ENCODE data around the gene OR51B2.
A peak's percentile ranks its signal among the peaks of the same experiment; 100 is the strongest.

The OR51B2 gene

DNA sequence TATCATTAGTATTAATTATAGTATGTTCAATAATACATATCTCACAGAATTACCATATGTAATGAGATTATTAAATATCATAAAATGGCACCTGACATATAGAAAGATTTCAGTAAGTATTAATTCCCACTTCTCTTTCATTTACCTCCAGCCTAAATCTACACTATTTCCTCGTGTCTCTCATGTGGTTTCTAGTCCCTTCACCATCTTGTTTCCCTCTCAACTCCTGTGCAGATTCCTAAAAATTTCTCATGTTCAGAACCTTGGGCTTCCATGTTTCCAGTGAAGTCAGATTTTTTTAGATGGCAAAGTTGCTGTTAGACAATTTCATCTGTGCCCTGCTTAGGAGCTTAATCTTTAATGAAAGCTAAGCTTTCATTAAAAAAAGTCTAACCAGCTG, 40.2 kb downstream of the OR51B2 start:
- H3K27ac ChIP-seq: no peak overlapping the region
- in situ Hi-C loops (cut with HindIII; ENCODE audit: low pct_ligation_motif_present, low sequenced_read_pairs): no loop called here

DNA sequence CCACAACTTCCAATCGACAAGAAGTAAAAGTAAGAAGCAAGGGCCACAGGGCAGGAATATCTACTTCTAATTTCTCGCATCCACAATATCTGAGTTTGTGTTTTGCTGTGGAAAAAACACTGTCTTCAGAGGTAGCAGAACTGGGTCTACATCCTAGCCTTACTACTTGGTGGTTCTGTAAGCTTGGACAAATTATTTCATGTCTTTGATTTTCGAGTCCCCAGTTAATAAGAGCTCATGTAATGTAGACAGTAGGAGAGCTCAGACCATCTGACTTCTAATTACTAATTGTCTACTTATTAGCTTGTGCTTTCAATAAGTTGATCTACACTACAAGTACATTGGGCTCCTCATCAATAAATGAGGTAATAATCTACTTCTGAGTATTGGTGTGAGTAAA, 41.0 kb downstream of the OR51B2 start:
- H3K27me3 ChIP-seq (replicated peaks): no peaks in the 10 kb centered on the region
- in situ Hi-C loops (cut with HindIII; ENCODE audit: low pct_ligation_motif_present, low sequenced_read_pairs): no loop called here
- H3K27ac ChIP-seq: no peak overlapping the region
- TF ChIP-seq, protein P1, sequence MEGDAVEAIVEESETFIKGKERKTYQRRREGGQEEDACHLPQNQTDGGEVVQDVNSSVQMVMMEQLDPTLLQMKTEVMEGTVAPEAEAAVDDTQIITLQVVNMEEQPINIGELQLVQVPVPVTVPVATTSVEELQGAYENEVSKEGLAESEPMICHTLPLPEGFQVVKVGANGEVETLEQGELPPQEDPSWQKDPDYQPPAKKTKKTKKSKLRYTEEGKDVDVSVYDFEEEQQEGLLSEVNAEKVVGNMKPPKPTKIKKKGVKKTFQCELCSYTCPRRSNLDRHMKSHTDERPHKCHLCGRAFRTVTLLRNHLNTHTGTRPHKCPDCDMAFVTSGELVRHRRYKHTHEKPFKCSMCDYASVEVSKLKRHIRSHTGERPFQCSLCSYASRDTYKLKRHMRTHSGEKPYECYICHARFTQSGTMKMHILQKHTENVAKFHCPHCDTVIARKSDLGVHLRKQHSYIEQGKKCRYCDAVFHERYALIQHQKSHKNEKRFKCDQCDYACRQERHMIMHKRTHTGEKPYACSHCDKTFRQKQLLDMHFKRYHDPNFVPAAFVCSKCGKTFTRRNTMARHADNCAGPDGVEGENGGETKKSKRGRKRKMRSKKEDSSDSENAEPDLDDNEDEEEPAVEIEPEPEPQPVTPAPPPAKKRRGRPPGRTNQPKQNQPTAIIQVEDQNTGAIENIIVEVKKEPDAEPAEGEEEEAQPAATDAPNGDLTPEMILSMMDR (IDR thresholded peaks at IDR 0.05; ENCODE audit: low read depth, low read length, missing control alignments): no peak
- no peak for DNase-seq
- H3K36me3 ChIP-seq (replicated peaks): no peaks in the 10 kb centered on the region
- H3K4me3 ChIP-seq (ENCODE audit: low read depth, low read length): no peak overlapping the region

More for the DNA sequence above, 40.2 kb downstream of the OR51B2 start:
- no peaks in the 10 kb centered on the region for H3K27me3 ChIP-seq (replicated peaks)
- TF ChIP-seq, protein P1 (IDR thresholded peaks at IDR 0.05; ENCODE audit: low read depth, low read length, missing control alignments): no peak
- H3K4me3 ChIP-seq (ENCODE audit: low read depth, low read length): no peak overlapping the region
- no peaks in the 10 kb centered on the region for H3K36me3 ChIP-seq (replicated peaks)
- no peak for DNase-seq

GRCh38 chr11:5282628-5283027, 41.5 kb downstream of the OR51B2 start:
- TF ChIP-seq, protein P1 (IDR thresholded peaks at IDR 0.05; ENCODE audit: low read depth, low read length, missing control alignments): no peak
- in situ Hi-C loops (cut with HindIII; ENCODE audit: low pct_ligation_motif_present, low sequenced_read_pairs): no loop called here

GRCh38 chr11:5281596-5281995, 42.5 kb downstream of the OR51B2 start:
- in situ Hi-C loops (cut with HindIII; ENCODE audit: low pct_ligation_motif_present, low sequenced_read_pairs): no loop called here
- DNase-seq: no peak
- no peak overlapping the region for H3K27ac ChIP-seq
- no peaks in the 10 kb centered on the region for H3K27me3 ChIP-seq (replicated peaks)
- H3K4me3 ChIP-seq (ENCODE audit: low read depth, low read length): no peak overlapping the region
- TF ChIP-seq, protein P1 (IDR thresholded peaks at IDR 0.05; ENCODE audit: low read depth, low read length, missing control alignments): no peak
- H3K36me3 ChIP-seq (replicated peaks): no peaks in the 10 kb centered on the region

More at GRCh38 chr11:5282628-5283027, 41.5 kb downstream of the OR51B2 start:
- no peak overlapping the region for H3K27ac ChIP-seq
- no peaks in the 10 kb centered on the region for H3K36me3 ChIP-seq (replicated peaks)
- H3K27me3 ChIP-seq (replicated peaks): no peaks in the 10 kb centered on the region
- DNase-seq: no peak
- no peak overlapping the region for H3K4me3 ChIP-seq (ENCODE audit: low read depth, low read length)

GRCh38 chr11:5280582-5281102, 43.5 kb downstream of the OR51B2 start:
- H3K27me3 ChIP-seq (replicated peaks): no peaks in the 10 kb centered on the region
- H3K27ac ChIP-seq: peak overlapping the region; percentile 27
- DNase-seq: peak; percentile 100
- in situ Hi-C loops (cut with HindIII; ENCODE audit: low pct_ligation_motif_present, low sequenced_read_pairs): no loop called here
- TF ChIP-seq, protein P1 (IDR thresholded peaks at IDR 0.05; ENCODE audit: low read depth, low read length, missing control alignments): no peak
- H3K36me3 ChIP-seq (replicated peaks): no peaks in the 10 kb centered on the region
- no peak overlapping the region for H3K4me3 ChIP-seq (ENCODE audit: low read depth, low read length)

- no peak for DNase-seq
- Histone ChIP-seq H3K27ac (no peak overlapping the region), H3K27me3 (replicated peaks) (no peaks in the 10 kb centered on the region), H3K4me3 (ENCODE audit: low read depth, low read length) (no peak overlapping the region), H3K36me3 (replicated peaks) (no peaks in the 10 kb centered on the region)
- TF ChIP-seq, protein P1 (IDR thresholded peaks at IDR 0.05; ENCODE audit: low read depth, low read length, missing control alignments): no peak
- in situ Hi-C loops (cut with HindIII; ENCODE audit: low pct_ligation_motif_present, low sequenced_read_pairs): no loop called here
Measured at GRCh38 chr11:5279471-5280090, 44.5 kb downstream of the OR51B2 start.
